Astrocyte of the cerebellum (primary cell): ENCODE measurements around the gene NT5DC1.
"Not testable (repeated sequence)": the region's sequence is repeated elsewhere in the genome, so short reads cannot be mapped to it uniquely, and the experiment has no call there.

ENCODE experiments used
- DNase-seq: peaks from one replicate; pipeline ENCODE4 v3.0.0-alpha.2; 2011; ENCODE audit warnings: low read depth
- H3K4me3 ChIP-seq: 2 replicates; pipeline ENCODE4 v1.5.1; 2011; ENCODE audit warnings: mild to moderate bottlenecking, low read depth, low read length, moderate library complexity
- CTCF ChIP-seq: IDR thresholded peaks from 2 replicates; pipeline ENCODE4 v1.5.1; 2012; ENCODE audit warnings: low read length, low read depth, moderate library complexity, mild to moderate bottlenecking; ENCODE audit errors: missing control alignments
- in situ Hi-C: cut with HindIII; loops from 2 replicates; pipeline ENCODE4 v1.10.0; 2017; ENCODE audit warnings: low sequenced_read_pairs

Gene NT5DC1

GRCh38 chr6:116279232-116280160 is 178.8 kb downstream of the NT5DC1 start, which contains the start of gene TSPYL1:
Gene TSPYL1, minus strand, starts transcription at chr6:116279930. Its CDS starts 100 bp downstream, at chr6:116279830.
- peak within 1 kb of the TSS; percentile 82 for H3K4me3 ChIP-seq
- TF ChIP-seq CTCF = peak; percentile 12
- DNase-seq = peak; percentile 96
- in situ Hi-C loops = no loop called here

GRCh38 chr6:116280161-116280932 is 179.7 kb downstream of the NT5DC1 start:
- no peak for DNase-seq
- H3K4me3 ChIP-seq = peak overlapping the region; percentile 82
- in situ Hi-C loops = no loop called here
- TF ChIP-seq CTCF = no peak

- peak overlapping the region; percentile 82 for H3K4me3 ChIP-seq
- in situ Hi-C loops = no loop called here
- DNase-seq = no peak
- TF ChIP-seq CTCF = no peak
These were observed 180.3 kb downstream of the NT5DC1 start for GRCh38 chr6:116280933-116281316.

- no peak overlapping the region for H3K4me3 ChIP-seq
- in situ Hi-C loops = no loop called here
- DNase-seq = no peak
- TF ChIP-seq CTCF = no peak
These were observed 182.0 kb downstream of the NT5DC1 start for GRCh38 chr6:116282698-116283097.

- DNase-seq = no peak
- TF ChIP-seq CTCF = no peak
- H3K4me3 ChIP-seq = no peak overlapping the region
- in situ Hi-C loops = no loop called here
These were observed 182.5 kb downstream of the NT5DC1 start for GRCh38 chr6:116283191-116283590.

GRCh38 chr6:116284984-116285383 is 184.3 kb downstream of the NT5DC1 start:
- DNase-seq, in situ Hi-C loops, H3K4me3 ChIP-seq: not testable (repeated sequence)
